Glomerular visceral epithelial cell (primary cell): ENCODE measurements around the gene PAQR7.
A peak's percentile ranks its signal among the peaks of the same experiment; 100 is the strongest.

Source experiments
- DNase-seq: peaks from one replicate; pipeline ENCODE4 v3.0.0-alpha.2; 2016; ENCODE audit errors: extremely low spot score

The PAQR7 gene

GRCh38 chr1:25874635-25875153, 814 bp downstream of the PAQR7 start:
- DNase-seq: no peak

- no peak for DNase-seq
These were observed 1.3 kb downstream of the PAQR7 start for GRCh38 chr1:25874209-25874608.

GRCh38 chr1:25873120-25873519, 2.4 kb downstream of the PAQR7 start:
- no peak for DNase-seq

- DNase-seq: no peak
These were observed 2.8 kb downstream of the PAQR7 start for GRCh38 chr1:25872713-25873112.

GRCh38 chr1:25871704-25872494, 3.6 kb downstream of the PAQR7 start:
- DNase-seq: no peak

- DNase-seq: no peak
These were observed 4.3 kb downstream of the PAQR7 start for GRCh38 chr1:25871086-25871703.

- no peak for DNase-seq
These were observed 4.9 kb downstream of the PAQR7 start for GRCh38 chr1:25870614-25871013.

GRCh38 chr1:25869909-25870606, 5.5 kb downstream of the PAQR7 start:
- no peak for DNase-seq

GRCh38 chr1:25867210-25867991, 8.1 kb downstream of the PAQR7 start:
- peak; percentile 25 for DNase-seq

- no peak for DNase-seq
These were observed 9.2 kb downstream of the PAQR7 start for GRCh38 chr1:25866288-25866687.

- DNase-seq: no peak
These were observed 11.1 kb downstream of the PAQR7 start for GRCh38 chr1:25864434-25864833.

- DNase-seq: no peak
These were observed 11.8 kb downstream of the PAQR7 start for GRCh38 chr1:25863486-25864262.

GRCh38 chr1:25862785-25863485, 12.6 kb downstream of the PAQR7 start:
- no peak for DNase-seq

- DNase-seq: no peak
These were observed 13.9 kb downstream of the PAQR7 start for GRCh38 chr1:25861316-25862286.

- DNase-seq: peak; percentile 90
These were observed 16.4 kb downstream of the PAQR7 start, which contains the start of gene AUNIP for GRCh38 chr1:25858906-25859789. TSS of gene AUNIP (minus strand) at chr1:25859457. CDS start at chr1:25859357, 100 bp downstream.

- DNase-seq: no peak
These were observed 17.0 kb downstream of the PAQR7 start for GRCh38 chr1:25858494-25858893.

GRCh38 chr1:25856856-25857255, 18.7 kb downstream of the PAQR7 start:
- DNase-seq: no peak

- no peak for DNase-seq
These were observed 21.0 kb downstream of the PAQR7 start for GRCh38 chr1:25854554-25854953.
